ENCODE data around the gene TMEM63A.
A peak's percentile ranks its signal among the peaks of the same experiment; 100 is the strongest.

- TF ChIP-seq MAX (IDR thresholded peaks at IDR 0.05; ENCODE audit: low read depth, low read length) (peak; percentile 93), CTCF (IDR thresholded peaks at IDR 0.05 in 2 of 3, conservative IDR thresholded peaks at IDR 0.05 in 1 of 3; ENCODE audit: control insufficient read depth in 2 of 3, extremely low read depth in 1 of 3, insufficient read depth in 1 of 3, low read depth in 3 of 3, low read length in 3 of 3) (no peak), ZBTB33 (IDR thresholded peaks at IDR 0.05) (no peak)
Measured at GRCh38 chr1:225923692-225924555, 41.7 kb upstream of the TMEM63A start, which contains the start of gene PYCR2.
